GM12864 (cell line): Measurements from ENCODE around the gene PCBP4.

Experiments
- DNase-seq: peaks from one replicate; pipeline ENCODE4 v3.0.0-alpha.2; 2011; ENCODE audit warnings: low read depth
- H3K4me3 ChIP-seq: 2 replicates; pipeline ENCODE4 v1.5.1; 2011; ENCODE audit warnings: mild to moderate bottlenecking, low read depth, low read length, control low read depth
- CTCF ChIP-seq: IDR thresholded peaks from 2 replicates; pipeline ENCODE4 v1.5.1; 2011; ENCODE audit warnings: low read depth, mild to moderate bottlenecking, moderate library complexity, low read length, control low read depth, inconsistent platforms; ENCODE audit errors: missing control alignments

PCBP4 gene

GRCh38 chr3:51968883-51969678 lies 1.8 kb upstream of the PCBP4 start:
- no peak for TF ChIP-seq CTCF
- H3K4me3 ChIP-seq: no peak overlapping the region
- no peak for DNase-seq

- peak overlapping the region; percentile 63 for H3K4me3 ChIP-seq
- TF ChIP-seq CTCF: no peak
- DNase-seq: no peak
These were observed 1.0 kb upstream of the PCBP4 start for GRCh38 chr3:51968170-51968775.

GRCh38 chr3:51966922-51967383 lies 301 bp downstream of the PCBP4 start:
- H3K4me3 ChIP-seq: peak overlapping the region; percentile 63
- DNase-seq: no peak
- TF ChIP-seq CTCF: no peak

DNA sequence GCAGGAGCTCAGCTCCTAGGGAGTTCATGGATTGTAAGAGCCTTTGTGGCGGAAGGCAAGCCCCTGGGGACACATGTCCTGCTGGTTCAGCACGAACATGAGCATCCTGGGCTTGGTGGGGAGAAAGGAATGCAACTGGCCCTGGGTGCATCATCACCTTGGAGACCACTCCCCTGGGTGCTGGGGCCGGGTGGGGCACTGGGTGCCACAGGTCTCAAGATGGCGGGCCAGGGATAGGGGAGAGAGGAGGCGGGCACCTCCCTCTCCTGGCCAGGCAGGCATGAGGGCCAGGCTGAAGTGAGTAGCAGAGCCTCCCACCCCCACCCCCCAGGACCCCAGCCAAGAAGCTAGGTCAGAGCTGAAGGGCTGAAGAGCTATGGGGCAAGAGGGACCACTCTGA lies 768 bp downstream of the PCBP4 start:
- no peak for DNase-seq
- peak overlapping the region; percentile 63; the same call in 1 of the 2 replicates for H3K4me3 ChIP-seq
- no peak for TF ChIP-seq CTCF

GRCh38 chr3:51966016-51966415 lies 1.2 kb downstream of the PCBP4 start:
- no peak for TF ChIP-seq CTCF
- no peak overlapping the region for H3K4me3 ChIP-seq
- DNase-seq: no peak

GRCh38 chr3:51964521-51964920 lies 2.7 kb downstream of the PCBP4 start:
- H3K4me3 ChIP-seq: no peak overlapping the region
- no peak for DNase-seq
- no peak for TF ChIP-seq CTCF

DNA sequence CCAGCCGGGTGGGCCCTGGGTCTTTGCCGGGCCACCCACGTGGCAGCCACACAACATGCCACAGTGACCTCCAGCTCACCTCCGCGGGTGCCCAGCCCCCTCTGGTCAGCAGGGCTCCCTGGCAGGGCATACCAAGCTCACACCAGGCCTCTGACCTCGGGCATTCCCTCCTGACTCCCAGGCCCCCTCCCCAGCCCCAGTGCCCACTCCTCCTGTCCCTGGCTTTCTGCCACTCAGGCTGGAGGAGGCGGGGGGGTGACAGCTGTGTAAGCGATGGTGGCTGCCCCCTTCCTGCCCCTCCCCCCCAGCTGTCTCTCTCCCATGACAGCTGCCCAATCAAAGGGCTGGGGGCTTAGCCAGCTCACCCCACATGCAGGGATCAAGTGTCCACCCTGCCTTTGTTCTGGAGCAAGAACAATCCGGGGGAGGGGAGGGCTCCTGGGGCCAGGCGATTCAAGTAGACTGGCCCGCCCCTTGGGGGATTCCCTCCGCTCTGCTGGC lies 3.3 kb downstream of the PCBP4 start:
- no peak for DNase-seq

More for the DNA sequence above, 3.3 kb downstream of the PCBP4 start:
- TF ChIP-seq CTCF: no peak
- no peak overlapping the region for H3K4me3 ChIP-seq
